Activated gamma-delta T cell (primary cell): ENCODE data around the gene SH3PXD2B.

ENCODE experiments used
- DNase-seq: peaks from one replicate; lab custom pipeline; 2025; lab: John Stamatoyannopoulos, UW
- total RNA-seq, 2 donors: gene quantifications; one replicate each; lab custom pipeline; 2026; lab: John Stamatoyannopoulos, UW

Gene SH3PXD2B
- 0.61 to 1.9 reads per million in 2 donors for total RNA-seq

DNA sequence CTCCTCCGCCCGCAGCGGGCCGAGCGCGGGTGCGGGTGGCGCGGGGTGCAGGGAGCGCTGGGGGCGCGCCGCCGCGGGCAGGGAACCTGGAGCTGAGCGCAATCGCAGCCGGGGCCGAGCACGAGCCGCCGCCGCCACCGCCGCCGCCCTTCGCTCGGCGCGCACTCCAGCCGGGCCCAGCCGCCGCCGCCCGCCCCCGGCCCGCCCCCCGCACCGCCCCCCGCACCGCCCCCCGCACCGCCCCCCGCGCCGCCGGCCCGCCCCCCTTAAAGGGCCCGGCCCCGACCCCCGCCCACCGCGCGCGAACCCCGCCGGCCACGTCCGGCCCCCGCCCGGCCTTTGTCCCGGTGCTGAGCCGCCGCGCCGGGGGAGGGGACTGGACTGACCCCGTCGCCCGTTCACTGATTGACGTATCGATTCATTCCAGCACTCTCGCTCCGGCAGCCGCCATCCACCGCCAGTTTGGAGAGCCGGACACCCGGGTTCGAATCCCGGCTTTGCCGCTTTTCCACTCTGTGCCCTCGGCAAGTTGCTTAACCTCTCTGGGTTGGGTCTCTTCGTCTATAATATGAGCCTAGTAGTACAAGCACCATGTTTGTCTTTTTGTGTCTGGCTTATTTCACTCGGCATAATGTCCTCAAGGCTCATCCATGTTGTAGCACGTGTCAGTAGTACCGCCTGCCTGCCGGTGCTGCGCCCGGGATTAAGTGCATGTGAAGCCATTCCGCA is at the start of gene SH3PXD2B:
TSS of gene SH3PXD2B (minus strand) at position 168 of the 729 bp plus-strand sequence. CDS start 173 bp downstream, outside the sequence.
- peak; percentile 33 for DNase-seq

DNA sequence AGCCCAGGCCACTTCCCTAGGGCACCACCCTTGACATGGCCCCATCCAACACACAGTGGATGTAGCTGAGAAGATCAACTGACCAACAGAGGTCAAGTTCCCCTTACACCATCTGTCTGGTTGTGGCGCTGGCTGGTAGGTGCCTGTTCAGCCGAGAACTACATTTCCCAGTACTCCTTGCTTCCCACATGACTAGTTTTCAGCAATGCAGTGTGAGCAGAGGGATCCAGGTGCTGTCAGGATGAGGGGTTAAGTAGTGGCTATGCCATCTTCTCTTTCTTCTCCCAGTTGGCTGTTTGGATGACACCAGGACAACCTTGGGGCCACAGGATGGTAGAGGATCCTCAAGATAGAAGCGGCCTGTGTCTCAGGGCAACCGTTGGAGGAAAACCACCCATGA is 48.6 kb upstream of the SH3PXD2B start:
- no peak for DNase-seq

DNA sequence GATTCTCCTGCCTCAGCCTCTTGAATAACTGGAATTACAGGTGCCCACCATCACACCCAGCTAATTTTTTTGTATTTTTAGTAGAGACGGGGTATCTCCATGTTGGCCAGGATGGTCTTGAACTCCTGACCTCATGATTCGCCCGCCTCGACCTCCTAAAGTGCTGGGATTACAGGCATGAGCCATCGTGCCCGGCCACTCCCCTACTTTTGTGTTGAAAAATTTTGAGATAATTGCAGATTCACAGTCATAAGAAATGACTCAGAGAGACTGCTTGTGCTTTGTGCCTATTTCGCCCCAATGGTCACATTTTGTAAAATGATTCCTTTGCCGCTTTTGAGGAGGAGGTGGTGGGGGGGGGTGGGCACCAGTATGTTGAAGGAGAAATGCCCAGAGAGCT is 48.1 kb upstream of the SH3PXD2B start:
- DNase-seq, result no peak

DNA sequence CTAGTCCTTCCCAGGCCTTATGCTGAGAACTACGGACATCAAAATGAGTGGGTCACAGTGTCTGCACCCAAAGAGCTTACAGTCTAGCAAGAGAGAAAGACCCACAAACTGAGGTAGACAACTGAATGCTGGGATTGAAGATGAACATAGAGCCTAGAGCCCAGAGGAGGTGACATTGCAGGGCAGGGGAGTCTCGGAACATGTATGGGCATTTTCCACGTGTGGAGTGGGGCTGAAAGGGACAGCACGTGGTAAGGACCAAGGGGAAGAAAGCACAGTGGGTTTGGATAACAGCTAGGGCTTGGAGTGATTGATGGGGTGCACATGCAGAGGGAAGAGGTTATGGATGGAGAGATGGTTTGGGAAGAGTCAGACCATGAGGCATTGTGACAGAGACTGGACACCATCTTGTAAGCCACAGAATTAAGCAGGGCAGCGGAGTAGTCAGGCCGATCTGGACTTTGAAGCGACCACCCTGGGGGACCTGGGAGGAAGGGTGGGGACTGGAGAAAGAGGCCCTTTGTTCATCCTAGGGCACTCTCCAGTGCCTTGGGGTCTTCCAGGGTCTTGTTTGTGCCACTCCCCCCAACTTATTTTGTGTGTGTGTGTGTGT is 47.5 kb upstream of the SH3PXD2B start:
- DNase-seq, result no peak

DNA sequence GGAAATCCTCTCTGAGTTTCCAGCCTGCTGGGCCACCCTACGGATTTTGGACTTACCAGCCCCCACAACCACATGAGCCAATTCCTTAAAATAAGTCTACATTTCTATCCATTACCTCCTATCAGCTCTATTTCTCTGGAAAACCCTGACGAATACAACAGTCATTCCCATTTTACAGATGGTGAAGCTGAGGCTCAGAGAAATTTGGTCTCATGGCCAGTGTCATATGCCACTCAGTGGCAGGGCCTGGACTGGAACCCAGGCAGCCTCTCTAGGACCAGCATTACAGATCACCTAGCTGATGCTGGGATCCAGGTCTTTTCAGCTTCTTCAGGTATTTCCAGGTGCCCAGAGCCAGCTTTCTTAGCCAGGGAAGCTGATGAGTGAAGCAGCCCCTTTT is 45.0 kb upstream of the SH3PXD2B start:
- DNase-seq, result no peak

DNA sequence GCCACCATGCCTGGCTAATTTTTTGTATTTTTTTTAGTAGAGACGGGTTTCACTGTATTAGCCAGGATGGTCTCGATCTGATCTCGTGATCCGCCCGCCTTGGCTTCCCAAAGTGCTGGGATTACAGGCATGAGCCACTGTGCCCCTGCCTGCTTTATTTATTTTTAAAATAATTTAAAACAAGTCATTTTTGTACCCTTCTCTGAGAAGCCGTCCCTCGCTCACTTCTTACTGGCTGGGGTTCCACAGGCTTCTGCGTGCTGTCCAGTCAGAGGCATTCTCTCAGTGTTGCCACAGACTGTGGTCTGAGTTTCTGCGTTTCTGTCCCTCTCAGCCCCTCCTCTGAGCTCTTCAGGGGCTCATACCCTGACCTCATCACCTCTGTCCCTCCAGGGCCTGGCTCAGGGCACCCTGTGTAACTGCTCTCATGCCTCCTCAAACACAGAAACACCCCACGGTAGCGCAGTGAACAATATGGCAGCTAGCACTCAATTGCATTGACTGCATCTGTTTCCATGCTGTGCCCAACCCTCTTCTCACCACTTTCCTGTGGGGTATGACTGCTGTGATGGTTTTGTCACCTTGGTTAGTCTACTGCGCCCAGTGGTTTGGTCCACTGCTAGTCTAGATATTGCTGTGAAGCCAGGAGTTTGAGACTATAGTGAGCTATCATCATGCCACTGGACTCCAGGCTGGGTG is 44.3 kb upstream of the SH3PXD2B start:
- DNase-seq, result no peak

DNA sequence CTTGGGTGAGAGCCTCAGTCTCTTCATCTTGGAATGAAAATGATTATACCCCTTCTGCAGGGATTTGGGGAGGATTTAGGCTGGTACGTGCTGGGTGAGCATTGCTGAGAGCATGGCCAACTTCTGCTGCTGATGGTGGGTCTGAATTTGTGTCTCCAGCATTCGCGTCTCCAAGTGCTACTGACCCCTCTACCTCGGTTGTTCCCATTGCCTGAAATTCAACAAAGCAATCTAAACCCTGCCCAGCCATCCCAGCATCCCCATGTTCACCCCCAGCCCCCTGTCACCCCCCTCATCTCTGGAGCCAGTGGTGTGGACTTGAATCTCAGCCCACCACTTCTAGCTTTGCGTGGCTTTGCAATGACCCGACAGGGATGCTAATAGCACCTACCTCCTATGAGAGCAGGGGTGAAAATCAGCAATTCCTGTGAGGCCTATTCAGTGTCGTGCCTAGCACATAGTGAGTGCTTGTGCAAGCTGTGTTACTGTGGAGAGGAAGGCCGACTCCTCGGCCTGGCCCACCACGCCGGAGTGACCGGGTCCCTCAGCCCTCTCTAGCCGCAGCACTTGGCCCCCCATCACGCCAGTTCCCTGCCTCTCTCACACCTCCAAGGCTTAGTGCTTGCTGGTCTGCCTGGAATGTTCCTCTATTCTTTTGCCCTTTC is 43.4 kb upstream of the SH3PXD2B start:
- no peak for DNase-seq

DNA sequence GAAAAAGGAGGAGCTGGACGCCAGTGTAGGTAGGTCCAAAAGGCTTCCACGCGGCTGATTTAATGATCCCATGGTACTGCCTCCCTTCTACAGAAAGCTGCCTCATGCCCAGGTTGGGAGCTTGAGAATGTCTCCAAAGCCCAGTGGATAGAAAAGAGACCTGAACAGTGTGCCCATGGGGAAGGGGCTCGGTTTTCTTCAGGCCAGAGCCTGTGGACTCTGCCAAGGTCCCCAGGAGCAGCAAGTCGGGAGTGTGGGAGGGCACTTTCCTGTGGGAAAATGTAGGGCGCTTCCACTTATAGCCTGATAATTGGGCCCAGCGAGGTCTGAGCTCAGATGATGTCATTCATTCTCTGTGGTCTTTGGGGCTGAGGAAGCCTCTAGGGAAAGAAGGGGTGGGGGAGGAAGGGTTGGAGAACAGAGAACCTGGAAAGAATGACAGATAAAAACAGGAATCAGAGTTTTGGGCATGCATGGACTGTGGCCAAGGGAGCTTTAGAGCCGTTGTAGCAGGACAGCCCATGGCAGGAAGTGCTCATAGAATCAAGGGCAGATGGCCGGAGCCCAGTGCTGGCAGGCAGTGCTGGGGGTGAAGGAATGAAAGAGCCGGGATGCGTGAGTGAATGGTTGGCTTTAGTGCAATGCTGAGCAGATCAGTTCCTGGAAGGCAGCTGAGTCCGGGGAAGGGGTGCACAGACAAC is 42.5 kb upstream of the SH3PXD2B start:
- no peak for DNase-seq

DNA sequence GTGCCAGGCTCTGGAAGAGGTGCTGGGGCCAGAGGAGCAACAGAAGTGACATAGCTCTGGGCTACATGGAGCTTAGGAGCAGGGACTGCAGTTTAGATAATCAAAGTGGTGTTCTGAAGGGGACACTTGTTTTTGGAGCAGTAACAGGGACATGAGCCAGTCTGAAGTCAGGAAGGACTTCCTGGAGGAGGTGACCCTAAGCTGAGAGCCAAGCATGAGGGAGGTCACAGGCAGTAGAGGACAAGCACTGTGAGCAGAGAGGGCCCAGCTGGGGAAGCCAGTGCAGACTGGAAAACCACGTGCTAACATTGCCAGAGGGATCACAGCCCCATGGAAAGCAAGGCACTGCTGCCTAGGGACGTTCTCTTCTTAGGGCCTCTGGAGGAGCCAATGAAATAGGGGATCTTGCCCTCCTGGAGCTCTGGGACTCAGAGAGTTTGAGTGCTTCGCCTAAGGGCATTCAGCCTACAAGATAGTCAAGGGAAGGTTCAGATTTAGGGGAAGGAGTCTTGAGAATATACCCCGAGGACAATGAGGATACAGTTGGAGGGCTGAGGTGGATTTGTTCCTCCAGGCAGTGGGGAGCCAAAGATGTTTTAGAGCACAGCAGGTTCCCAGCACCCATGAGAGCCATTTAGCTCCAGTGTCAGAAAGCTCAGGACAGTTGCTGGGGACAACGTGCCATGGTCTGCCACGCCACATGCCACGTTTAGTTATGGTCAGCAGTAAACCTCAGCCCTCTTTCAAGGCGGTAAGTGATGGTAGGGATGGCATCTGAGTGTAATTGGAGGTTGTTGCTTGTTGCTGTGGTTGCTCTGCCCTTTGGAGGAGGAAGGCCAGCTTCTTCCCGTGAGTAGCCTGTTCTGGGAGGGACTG is 40.5 kb upstream of the SH3PXD2B start:
- no peak for DNase-seq

DNA sequence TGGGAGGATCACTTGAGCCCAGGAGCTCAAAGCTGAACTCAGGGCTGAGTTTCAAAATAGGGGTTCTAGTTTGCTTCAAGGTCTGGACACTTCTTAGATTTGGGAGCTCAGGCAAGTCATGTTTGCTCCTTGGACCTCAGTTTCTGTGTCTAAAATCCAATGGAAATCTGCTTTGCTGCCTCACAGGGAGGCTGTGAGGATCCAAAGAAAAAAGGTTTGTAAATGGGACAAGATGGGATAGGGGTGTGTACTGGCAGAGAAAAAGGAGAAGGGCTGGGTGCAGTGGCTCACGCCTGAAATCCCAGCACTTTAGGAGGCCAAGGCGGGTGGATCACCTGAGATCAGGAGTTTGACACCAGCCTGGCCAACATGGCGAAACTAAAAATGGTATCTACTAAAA is 39.6 kb upstream of the SH3PXD2B start:
- no peak for DNase-seq

DNA sequence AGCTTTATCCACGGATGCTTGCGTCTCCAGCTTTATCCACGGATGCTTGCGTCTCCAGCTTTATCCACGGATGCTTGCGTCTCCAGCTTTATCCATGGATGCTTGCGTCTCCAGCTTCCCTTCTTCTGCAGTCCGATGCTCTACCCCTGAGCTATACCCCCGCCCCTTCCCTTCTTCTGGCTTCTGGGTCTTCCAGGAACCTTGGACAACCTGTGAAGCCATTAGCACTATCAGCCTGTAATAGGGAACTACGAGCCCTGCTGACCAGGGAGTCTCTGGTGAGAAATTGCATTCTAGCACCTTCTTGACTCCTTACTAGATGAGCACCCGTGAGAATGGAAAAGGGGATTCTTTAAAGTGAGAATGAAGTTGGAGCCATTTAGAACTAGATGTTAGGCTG is 39.1 kb upstream of the SH3PXD2B start:
- DNase-seq, result no peak

DNA sequence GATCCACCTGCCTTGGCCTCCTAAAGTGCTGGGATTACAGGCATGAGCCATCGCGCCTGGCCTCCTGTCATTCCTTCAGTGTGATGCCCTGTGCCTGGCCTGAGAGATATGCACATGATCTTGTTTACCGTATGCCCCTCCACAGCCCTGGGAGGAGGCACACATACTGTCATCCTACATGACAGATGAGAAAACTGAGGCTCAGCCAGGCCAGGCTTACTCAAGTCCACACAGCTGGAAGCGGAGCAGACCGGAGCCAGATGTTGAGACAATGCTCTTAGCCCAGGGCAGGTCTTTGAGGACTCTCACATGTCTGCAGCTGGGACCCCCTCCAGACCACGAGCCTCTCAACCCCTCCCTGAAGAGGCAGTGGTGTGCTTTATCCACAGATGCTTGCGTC is 38.7 kb upstream of the SH3PXD2B start:
- DNase-seq, result no peak

DNA sequence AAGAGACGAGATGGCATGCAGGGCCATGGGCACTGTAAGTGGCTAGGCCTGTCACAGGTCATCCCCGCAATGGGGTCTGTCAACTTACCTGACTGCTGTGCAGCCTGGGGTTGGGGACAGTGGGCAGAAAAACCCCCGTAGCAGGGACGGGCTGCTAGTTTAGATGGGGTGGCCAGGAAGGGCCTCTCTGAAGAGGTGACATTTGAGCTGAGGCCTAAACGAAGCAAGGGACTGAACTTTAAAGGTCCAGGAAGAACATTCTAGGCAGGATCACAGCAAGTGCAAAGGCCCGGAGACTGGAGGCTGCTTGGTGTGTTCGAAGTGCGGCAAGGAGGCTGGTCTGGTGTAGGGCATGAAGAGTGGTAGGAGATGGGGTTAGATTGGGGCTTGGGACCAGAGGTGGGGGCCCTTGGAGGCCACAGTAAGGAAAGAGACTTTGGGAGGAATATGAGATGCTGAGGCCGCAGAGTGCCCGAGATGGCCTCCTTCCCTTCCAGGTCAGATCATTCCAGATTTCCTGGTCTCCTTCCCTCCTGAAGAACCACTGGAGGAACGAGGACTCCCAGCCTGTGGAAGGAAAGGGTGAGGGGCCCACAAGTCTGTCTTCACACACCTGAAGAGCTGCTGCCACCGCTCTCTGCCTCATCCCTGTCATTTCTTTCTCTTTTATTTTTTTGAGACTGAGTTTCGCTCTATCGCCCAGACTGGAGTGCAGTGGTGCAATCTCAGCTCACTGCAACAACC is 37.9 kb upstream of the SH3PXD2B start:
- no peak for DNase-seq

DNA sequence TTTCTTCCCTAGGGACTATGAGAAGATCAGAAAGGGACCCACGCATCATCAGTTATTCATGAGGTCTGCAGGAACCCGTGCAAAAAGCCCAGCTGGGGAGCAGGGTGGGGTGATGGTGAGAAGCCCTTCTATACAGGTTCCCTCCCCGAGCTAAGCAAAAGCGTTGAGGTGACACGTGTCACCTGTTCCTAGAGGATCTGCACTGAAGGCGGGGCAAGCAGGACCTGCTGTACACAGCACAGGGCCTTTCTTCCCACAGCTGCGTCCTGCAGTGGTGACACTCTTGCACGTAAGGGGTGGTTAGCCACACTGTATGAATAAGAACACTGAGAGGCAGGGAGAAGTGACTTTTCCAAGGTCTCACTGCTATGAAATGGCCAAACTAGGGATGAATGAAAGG is 37.2 kb upstream of the SH3PXD2B start:
- DNase-seq, result no peak

DNA sequence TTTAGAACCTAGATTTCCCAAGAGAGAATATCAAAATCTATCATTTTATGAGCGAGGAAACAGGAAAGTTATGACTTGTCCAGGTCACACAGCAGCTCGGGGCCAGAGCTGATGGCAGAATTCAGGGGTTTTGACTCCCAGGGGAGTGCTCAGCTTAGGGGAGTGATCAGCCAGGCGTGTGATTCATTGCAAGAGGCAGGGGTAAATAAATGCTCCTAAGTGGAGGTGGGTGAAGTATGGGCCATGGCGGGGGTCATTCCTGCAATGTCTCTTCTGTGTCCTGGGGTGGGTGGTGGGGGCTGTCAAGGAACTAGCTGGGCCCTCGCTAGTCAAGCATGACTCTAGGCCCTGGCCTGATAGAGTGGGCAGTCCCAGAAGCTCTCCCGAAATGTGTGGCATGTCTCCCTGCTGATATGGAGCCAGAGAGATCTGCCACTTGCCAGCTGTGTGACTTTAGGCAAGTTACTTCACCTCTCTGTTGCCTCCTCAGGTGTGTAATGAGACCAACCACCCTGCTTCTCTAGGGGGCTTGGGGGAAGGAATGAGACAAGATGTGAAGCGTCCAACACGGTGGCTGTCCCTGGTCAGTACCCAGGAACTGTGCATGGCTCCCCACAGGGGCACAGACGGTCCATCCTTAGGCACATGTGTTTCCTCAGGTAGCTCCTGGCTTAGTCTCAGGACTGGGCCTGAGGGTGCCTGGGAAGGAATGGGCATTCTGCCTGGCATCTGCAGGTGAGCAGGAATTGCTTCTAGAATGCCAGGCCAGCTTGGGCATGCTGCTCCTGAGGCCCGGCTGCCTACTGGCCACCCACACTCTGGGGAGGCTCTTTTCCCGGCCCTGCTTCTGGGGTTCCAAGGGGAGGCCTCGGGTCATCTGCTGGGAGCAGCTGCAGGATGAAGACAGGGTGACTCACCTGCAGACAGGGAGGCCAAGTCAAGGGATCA is 36.5 kb upstream of the SH3PXD2B start:
- DNase-seq, result no peak

DNA sequence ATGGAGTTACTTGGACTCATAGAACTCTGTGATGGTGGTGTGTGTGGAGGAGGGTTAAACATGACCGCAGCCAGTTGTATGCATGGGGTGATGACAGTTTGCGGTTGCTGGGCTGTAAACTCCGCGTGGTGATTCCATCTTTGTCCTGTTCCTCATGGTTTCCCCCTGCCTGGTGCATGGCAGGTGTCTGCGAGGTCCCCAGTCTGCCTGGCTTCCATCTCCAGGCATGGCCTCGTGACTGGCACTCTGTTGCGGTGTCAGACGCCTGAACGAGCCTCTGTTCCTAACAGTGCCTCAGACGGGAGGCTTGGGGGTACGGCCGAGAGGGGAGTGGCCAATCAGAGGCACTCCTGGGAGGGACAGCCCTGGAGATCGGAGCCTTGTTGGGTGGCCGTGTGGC is 33.9 kb upstream of the SH3PXD2B start:
- DNase-seq, result no peak

DNA sequence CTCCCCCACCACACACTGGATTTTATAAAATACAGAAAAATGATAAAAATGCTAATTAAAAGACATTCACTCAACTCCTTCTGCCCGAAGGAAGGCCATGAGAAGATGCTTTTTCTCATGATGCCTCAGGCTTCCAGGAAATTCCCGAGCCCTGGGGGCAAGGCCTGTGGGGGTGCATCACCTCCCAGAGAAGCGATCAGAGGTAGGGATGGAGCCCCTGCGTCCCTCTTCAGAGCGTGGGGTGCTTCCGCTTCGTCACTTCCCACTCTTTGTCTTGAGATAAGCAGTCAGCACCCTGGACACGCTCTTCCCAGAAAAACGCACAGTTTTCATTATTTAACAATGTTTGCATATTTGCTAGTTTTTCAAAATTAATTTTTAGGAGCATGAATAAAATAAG is 33.3 kb upstream of the SH3PXD2B start:
- DNase-seq, result no peak

DNA sequence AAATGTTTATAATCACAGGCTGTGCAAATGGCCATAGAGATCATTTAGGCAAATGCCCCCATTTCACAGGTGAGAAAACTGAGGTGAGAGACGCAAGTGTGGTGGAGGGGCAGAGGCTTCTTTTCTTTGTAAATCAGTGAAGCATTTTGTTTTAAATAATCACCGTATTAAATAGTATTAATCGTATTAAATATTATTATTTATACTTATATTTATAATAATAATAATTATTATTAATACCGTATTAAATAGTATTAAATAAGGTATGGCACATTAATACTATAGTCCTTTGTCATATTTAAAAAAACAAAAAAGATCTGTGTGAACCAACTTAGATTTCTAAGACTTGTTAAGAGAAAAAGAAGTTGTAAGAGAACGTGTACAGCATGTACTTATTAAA is 32.6 kb upstream of the SH3PXD2B start:
- DNase-seq, result no peak

DNA sequence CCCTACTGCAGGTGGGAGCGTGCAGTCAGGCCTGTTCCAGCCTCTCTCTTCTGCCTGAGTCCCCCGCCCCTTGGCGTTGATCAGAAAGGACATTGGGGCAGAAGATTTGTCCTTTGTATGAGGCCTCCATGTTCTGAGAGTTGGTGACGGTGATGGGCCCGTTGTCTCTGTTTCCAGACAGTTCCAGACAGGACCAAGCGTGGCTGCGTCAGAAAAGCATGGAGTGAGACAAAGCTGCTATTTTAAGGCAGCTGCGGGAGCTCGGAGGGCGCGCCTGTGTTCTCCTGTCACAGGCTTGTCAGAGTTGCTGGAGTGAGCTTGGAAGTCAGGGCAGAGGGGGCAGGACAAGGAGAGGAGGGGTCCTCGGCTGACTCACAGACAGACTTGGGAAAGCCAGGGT is 32.1 kb upstream of the SH3PXD2B start:
- DNase-seq, result no peak
